KMS-11 (cell line): ENCODE measurements around the gene FKRP.
"Not testable (repeated sequence)": the region's sequence is repeated elsewhere in the genome, so short reads cannot be mapped to it uniquely, and the experiment has no call there.

ENCODE experiments used
- H2AFZ ChIP-seq: fragments of 200-600 bp; sonication (generic); 2 replicates; pipeline ENCODE4 v1.6.1; 2016; ENCODE audit warnings: antibody characterized with exemption, mixed run types, low read depth
- H3K27ac ChIP-seq: fragments of 200-600 bp; sonication (generic); 2 replicates; pipeline ENCODE4 v1.6.1; 2016; ENCODE audit warnings: mild to moderate bottlenecking, mixed run types
- H3K27me3 ChIP-seq: fragments of 200-600 bp; sonication (generic); 2 replicates; pipeline ENCODE4 v1.6.1; 2017; ENCODE audit warnings: mild to moderate bottlenecking, low read depth, mixed run types, moderate library complexity; ENCODE audit not compliant: insufficient read depth
- H3K36me3 ChIP-seq: fragments of 200-600 bp; sonication (generic); 2 replicates; pipeline ENCODE4 v1.6.1; 2017; ENCODE audit warnings: mild to moderate bottlenecking, mixed run types; ENCODE audit not compliant: insufficient read depth
- H3K4me1 ChIP-seq: fragments of 200-600 bp; sonication (generic); 2 replicates; pipeline ENCODE4 v1.6.1; 2016; ENCODE audit warnings: mild to moderate bottlenecking, low read depth, mixed run types; ENCODE audit not compliant: poor library complexity, severe bottlenecking
- H3K4me2 ChIP-seq: fragments of 200-600 bp; sonication (generic); 2 replicates; pipeline ENCODE4 v1.7.0; 2016; ENCODE audit warnings: mild to moderate bottlenecking, mixed run types
- H3K4me3 ChIP-seq: fragments of 200-600 bp; sonication (generic); IDR thresholded peaks from 2 replicates; pipeline ENCODE4 v1.6.1; 2017; ENCODE audit warnings: low read depth, low read length, mixed read lengths; ENCODE audit not compliant: insufficient read depth
- H3K79me2 ChIP-seq: fragments of 200-600 bp; sonication (generic); 2 replicates; pipeline ENCODE4 v1.6.1; 2016; ENCODE audit warnings: low read depth, mixed run types; ENCODE audit not compliant: insufficient read depth
- H3K9ac ChIP-seq: fragments of 200-600 bp; sonication (generic); 2 replicates; pipeline ENCODE4 v1.6.1; 2016; ENCODE audit warnings: mild to moderate bottlenecking, mixed run types
- H4K20me1 ChIP-seq: fragments of 200-600 bp; sonication (generic); 2 replicates; pipeline ENCODE4 v1.6.1; 2016; ENCODE audit warnings: mild to moderate bottlenecking, mixed run types; ENCODE audit not compliant: insufficient read depth
- CTCF ChIP-seq: fragments of 200-600 bp; sonication (generic); conservative IDR thresholded peaks from 2 replicates; pipeline ENCODE4 v1.6.1; 2017; ENCODE audit warnings: low read depth, mild to moderate bottlenecking, antibody characterized with exemption, low read length, moderate library complexity, mixed read lengths

The FKRP gene

GRCh38 chr19:46760363-46760762, 14.5 kb downstream of the FKRP start:
- Histone ChIP-seq H3K4me2 (no peak overlapping the region), H2AFZ (no peak overlapping the region), H3K27me3 (no peaks in the 10 kb centered on the region), H3K36me3 (no peaks in the 10 kb centered on the region), H3K27ac (no peak overlapping the region), H4K20me1 (no peaks in the 10 kb centered on the region), H3K79me2 (no peaks in the 10 kb centered on the region), H3K9ac (no peak overlapping the region), H3K4me3 (no peak overlapping the region), H3K4me1 (peaks cover 4% of the 10 kb centered on the region)
- no peak for TF ChIP-seq CTCF

DNA sequence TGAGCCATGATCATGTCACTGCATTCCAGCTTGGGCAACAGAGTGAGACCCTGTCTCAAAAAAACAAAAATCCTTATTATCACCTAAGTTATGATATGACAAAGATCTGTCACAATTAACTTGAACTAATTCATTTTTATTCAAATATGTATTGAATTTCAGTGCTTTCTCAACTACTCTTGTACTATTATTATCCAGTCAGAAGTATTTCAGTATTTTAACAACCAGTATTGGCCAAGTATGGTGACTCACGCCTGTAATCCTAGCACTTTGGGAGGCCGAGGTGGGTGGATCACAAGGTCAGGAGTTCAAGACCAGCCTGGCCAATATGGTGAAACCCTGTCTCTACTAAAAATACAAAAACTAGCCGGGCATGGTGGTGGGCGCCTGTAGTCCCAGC, 15.0 kb downstream of the FKRP start:
- H3K9ac ChIP-seq, H3K27ac ChIP-seq, H3K36me3 ChIP-seq, H4K20me1 ChIP-seq, H3K4me3 ChIP-seq, H3K4me2 ChIP-seq, H2AFZ ChIP-seq, H3K79me2 ChIP-seq, H3K4me1 ChIP-seq, H3K27me3 ChIP-seq: not testable (repeated sequence)

DNA sequence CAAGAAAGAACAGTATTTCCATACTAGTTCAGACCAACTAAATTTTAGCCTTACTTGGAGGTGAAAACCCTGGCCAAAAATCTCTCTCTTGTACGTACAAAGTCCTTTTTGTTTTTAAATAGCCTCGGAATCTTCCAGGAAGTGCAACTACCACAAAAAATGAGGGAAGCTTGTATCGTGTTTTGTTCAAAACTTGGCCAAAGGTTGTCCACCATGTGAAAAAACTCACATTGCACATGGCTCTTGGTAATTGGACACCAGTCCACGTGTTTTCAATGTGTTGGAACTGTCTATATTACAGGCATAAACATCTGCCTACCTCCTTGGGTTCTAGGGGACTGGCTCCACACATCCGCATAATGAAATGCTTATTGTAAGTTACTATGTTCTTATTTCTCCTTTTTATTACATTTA, 15.6 kb downstream of the FKRP start:
- Histone ChIP-seq H3K4me2 (no peak overlapping the region), H3K4me3 (no peak overlapping the region), H2AFZ (no peak overlapping the region), H3K9ac (no peak overlapping the region), H3K27me3 (no peaks in the 10 kb centered on the region), H3K27ac (no peak overlapping the region), H3K79me2 (no peaks in the 10 kb centered on the region), H4K20me1 (no peaks in the 10 kb centered on the region), H3K36me3 (no peaks in the 10 kb centered on the region), H3K4me1 (peaks cover 4% of the 10 kb centered on the region)
- TF ChIP-seq CTCF, result no peak

DNA sequence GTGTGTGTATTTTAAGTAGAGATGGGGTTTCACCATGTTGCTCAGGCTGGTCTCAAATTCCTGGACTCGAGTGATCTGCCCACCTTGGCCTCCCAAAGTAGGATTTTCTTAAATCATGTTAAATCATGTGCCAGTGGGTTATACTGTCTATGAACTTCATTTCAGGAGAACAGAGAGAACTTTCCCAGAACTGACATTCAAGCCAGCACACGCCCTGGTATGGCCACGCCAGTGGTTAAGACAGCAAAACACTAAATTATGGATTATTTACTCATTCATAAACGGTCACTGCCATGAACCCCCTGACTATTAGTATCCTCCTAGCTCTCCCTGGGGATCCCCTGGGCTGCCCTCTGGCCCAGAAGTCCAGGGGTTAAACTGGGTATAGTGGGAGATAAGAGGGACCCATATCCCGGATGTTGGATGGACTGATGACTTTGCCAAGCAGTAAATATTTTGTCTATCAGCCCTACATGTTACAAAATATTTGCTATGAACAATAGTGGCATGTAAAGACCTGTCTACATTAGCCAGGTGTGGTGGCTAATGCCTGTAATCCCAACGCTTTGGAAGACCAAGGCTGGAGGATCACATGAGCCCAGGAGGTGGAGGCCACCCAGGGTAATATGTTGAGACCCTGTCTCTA, 16.5 kb downstream of the FKRP start:
- Histone ChIP-seq H3K4me1 (peaks cover 3% of the 10 kb centered on the region), H3K79me2 (no peaks in the 10 kb centered on the region), H4K20me1 (no peaks in the 10 kb centered on the region), H3K27ac (no peak overlapping the region), H3K9ac (no peak overlapping the region), H3K4me2 (no peak overlapping the region), H3K4me3 (no peak overlapping the region), H3K27me3 (no peaks in the 10 kb centered on the region), H2AFZ (no peak overlapping the region), H3K36me3 (no peaks in the 10 kb centered on the region)
- TF ChIP-seq CTCF, result no peak

GRCh38 chr19:46764817-46765291, 19.0 kb downstream of the FKRP start:
- H3K27me3 ChIP-seq, result no peaks in the 10 kb centered on the region
- no peaks in the 10 kb centered on the region for H3K79me2 ChIP-seq
- H3K4me3 ChIP-seq, result no peak overlapping the region
- H3K4me2 ChIP-seq, result no peak overlapping the region
- H3K4me1 ChIP-seq, result no peaks in the 10 kb centered on the region
- no peak for TF ChIP-seq CTCF
- no peak overlapping the region for H3K27ac ChIP-seq
- no peak overlapping the region for H3K9ac ChIP-seq
- H2AFZ ChIP-seq, result no peak overlapping the region
- H4K20me1 ChIP-seq, result no peaks in the 10 kb centered on the region
- no peaks in the 10 kb centered on the region for H3K36me3 ChIP-seq
